H1 (cell line): Measurements from ENCODE around the gene TRIM29. TPM values are rescaled to one million over a fixed set of nuclear protein-coding genes. Genes with fewer than 3 reads are reported as not detected.

ENCODE experiments used
- POU5F1 ChIP-seq: IDR thresholded peaks from 2 replicates; pipeline ENCODE4 v1.6.1; 2011; ENCODE audit warnings: low read depth, mild to moderate bottlenecking, low read length, moderate library complexity
- TBP ChIP-seq: IDR thresholded peaks from 2 replicates; pipeline ENCODE4 v1.6.1; 2011; ENCODE audit warnings: low read depth, low read length, improper control_type of control experiment
- polyA plus RNA-seq, 7 experiments: library from polyadenylated mRNA; depleted of rRNA in 3 of 7; stranded (reverse) in 5 of 7; unstranded in 2 of 7; fragments of >200 nt in 5 of 7; fragments of 200-250 nt in 2 of 7; gene quantifications; 1 replicate in 5 of 7; 2 replicates in 1 of 7; 4 replicates in 1 of 7; pipeline versions ENCODE4 v1.2.1 to v1.2.3, GENCODE V29; 2011 to 2013; ENCODE audit warnings: missing spikeins in 2 of 7, mixed read lengths in 2 of 7
- total RNA-seq: library from RNA; stranded (reverse); fragmentation: NEBNext Ultra II Directional; extraction: Animal tissue kit (Norgen Biotek cat#: 25700); gene quantifications from 2 replicates; pipeline ENCODE4 v1.2.1, GENCODE V29; 2021

Gene TRIM29
- total and polyA plus RNA-seq, 2 of the 8 experiments (the other 6 are each of a cell fraction or from before 2014, with no cell fraction given): 0.17 to 0.43 TPM

DNA sequence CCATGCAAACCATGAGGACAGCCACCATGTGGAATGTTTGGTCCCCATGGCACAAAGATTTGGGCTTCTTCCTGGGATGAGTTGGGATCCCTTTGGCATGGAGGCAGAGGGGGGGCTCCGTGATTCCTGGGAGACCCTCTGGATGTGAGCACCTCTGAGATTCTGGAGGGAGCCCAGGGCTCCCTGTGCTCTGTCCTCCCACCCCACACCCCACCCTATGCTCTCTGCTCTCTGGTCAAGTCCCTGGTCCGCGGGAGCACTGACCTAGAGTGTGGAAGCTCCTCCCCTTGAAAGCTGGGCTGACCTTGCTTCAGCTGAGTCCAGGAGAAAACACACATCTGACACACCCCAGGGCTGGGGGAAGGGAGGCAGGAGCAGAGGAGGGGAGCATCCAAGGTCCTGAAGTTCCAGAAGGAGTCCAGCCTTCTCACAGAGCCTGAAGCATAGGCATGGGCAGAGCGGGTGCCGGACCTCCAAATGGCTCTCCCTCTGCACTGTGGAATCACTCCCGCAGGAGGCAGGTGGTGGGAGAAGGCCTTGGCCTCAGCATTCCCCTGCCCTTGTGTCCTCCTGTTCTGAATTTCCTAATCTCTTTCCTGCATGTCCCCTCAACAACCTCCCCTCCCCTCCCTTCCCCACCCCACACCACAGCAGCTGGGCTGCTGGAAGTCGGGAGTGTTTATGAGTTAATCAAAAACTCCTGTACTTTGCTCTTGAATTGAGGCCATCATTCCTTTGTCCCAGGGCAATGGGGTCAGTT is 47.2 kb upstream of the TRIM29 start (continued):
- no peak for TF ChIP-seq POU5F1
- TF ChIP-seq TBP: no peak
